Measurements from ENCODE around the gene CDKN3.

Gene CDKN3

GRCh38 chr14:54353694-54354093 lies 43.1 kb upstream of the CDKN3 start:
- no peak for DNase-seq (ENCODE audit: low spot score)
- no peak for TF ChIP-seq CTCF (IDR thresholded peaks at IDR 0.05; ENCODE audit: extremely low read depth, missing control alignments)

- TF ChIP-seq CTCF (IDR thresholded peaks at IDR 0.05; ENCODE audit: extremely low read depth, missing control alignments) = no peak
- no peak for DNase-seq (ENCODE audit: low spot score)
These were observed 42.7 kb upstream of the CDKN3 start for GRCh38 chr14:54354096-54354495.

- DNase-seq (ENCODE audit: low spot score) = no peak
- TF ChIP-seq CTCF (IDR thresholded peaks at IDR 0.05; ENCODE audit: extremely low read depth, missing control alignments) = no peak
These were observed 41.7 kb upstream of the CDKN3 start for GRCh38 chr14:54354968-54355641.

GRCh38 chr14:54355698-54356097 lies 41.1 kb upstream of the CDKN3 start:
- no peak for TF ChIP-seq CTCF (IDR thresholded peaks at IDR 0.05; ENCODE audit: extremely low read depth, missing control alignments)
- DNase-seq (ENCODE audit: low spot score) = no peak

GRCh38 chr14:54356172-54356571 lies 40.6 kb upstream of the CDKN3 start:
- no peak for TF ChIP-seq CTCF (IDR thresholded peaks at IDR 0.05; ENCODE audit: extremely low read depth, missing control alignments)
- no peak for DNase-seq (ENCODE audit: low spot score)

GRCh38 chr14:54360667-54361066 lies 36.1 kb upstream of the CDKN3 start:
- TF ChIP-seq CTCF (IDR thresholded peaks at IDR 0.05; ENCODE audit: extremely low read depth, missing control alignments) = no peak
- DNase-seq (ENCODE audit: low spot score) = no peak

- DNase-seq (ENCODE audit: low spot score) = no peak
- no peak for TF ChIP-seq CTCF (IDR thresholded peaks at IDR 0.05; ENCODE audit: extremely low read depth, missing control alignments)
These were observed 34.7 kb upstream of the CDKN3 start for GRCh38 chr14:54362089-54362504.
